ENCODE data around the gene CLDN6. TPM values are rescaled to one million over a fixed set of nuclear protein-coding genes. Genes with fewer than 3 reads are reported as not detected.

CLDN6 gene
- total RNA-seq, 1 experiment from 2014 or later: 0.49 TPM

DNA sequence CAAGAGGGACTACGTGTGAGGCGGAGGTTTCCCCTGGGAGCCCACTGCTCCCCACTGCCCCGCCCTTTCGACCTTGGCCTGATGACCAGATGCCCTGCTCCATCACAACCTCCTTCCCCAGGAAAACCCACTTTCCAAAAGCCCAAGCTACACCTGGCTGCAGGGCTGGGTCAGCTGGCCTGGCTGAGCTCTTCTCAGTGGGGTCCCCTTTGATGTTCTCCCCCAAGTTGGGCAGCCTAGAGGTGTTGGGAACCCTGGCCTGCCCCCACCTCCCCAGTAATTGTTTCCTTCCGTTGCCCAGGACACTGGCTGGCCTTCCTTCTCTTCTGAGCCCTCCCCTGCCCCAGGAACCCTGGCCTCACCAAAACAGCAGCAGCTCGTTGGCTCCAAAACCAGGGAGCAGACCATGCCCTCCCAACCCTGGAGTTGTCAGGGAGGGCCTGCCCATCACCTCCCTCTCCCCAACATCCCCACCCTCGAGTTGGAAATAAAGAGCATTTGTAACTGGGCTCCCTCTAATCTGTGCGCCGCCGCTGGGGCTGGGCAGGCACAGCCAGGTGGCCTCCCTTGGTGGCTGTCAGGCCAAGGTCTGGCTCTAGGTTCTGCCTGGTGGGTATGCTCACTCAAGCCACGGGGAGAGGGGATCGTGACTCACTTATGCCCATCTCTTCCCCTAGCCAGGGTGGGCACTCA lies 3.8 kb downstream of the CLDN6 start:
- no peak overlapping the region for H2AFZ ChIP-seq (ENCODE audit: low read depth, low read length, poor library complexity, severe bottlenecking)
- H3K9ac ChIP-seq (ENCODE audit: low read length): 0 out of 2 replicates have a peak overlapping the region, but pooled peaks have one; percentile 48
- no peaks in the 10 kb centered on the region for H3K27me3 ChIP-seq (ENCODE audit: insufficient read depth, low read length)
- H3K27ac ChIP-seq (ENCODE audit: low read depth, low read length): peak overlapping the region; percentile 37; the same call in 1 of the 2 replicates
- no peak overlapping the region for H3K4me3 ChIP-seq (replicated peaks in 1 of 2; ENCODE audit: low read depth in 1 of 2, low read length in 2 of 2)
- H4K20me1 ChIP-seq (ENCODE audit: insufficient read depth): no peaks in the 10 kb centered on the region
- H3K36me3 ChIP-seq (ENCODE audit: control insufficient read depth in 1 of 2, insufficient read depth in 2 of 2, low read length in 2 of 2): no peaks in the 10 kb centered on the region
- intact Hi-C loops (cut with micrococcal nuclease): no loop called here
- TF ChIP-seq SIN3A (IDR thresholded peaks at IDR 0.05; ENCODE audit: low read depth): no peak
- no peak for TF ChIP-seq TCF7L2 (IDR thresholded peaks at IDR 0.05; ENCODE audit: borderline replicate concordance, extremely low read depth, insufficient read depth, insufficient read length)
- TF ChIP-seq ATF3 (IDR thresholded peaks at IDR 0.05): no peak
- TF ChIP-seq POLR2AphosphoS5 (IDR thresholded peaks at IDR 0.05; ENCODE audit: low read depth, low read length): no peak
- no peak for TF ChIP-seq JUND (IDR thresholded peaks at IDR 0.05)
- TF ChIP-seq, protein P1, sequence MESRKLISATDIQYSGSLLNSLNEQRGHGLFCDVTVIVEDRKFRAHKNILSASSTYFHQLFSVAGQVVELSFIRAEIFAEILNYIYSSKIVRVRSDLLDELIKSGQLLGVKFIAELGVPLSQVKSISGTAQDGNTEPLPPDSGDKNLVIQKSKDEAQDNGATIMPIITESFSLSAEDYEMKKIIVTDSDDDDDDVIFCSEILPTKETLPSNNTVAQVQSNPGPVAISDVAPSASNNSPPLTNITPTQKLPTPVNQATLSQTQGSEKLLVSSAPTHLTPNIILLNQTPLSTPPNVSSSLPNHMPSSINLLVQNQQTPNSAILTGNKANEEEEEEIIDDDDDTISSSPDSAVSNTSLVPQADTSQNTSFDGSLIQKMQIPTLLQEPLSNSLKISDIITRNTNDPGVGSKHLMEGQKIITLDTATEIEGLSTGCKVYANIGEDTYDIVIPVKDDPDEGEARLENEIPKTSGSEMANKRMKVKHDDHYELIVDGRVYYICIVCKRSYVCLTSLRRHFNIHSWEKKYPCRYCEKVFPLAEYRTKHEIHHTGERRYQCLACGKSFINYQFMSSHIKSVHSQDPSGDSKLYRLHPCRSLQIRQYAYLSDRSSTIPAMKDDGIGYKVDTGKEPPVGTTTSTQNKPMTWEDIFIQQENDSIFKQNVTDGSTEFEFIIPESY (IDR thresholded peaks at IDR 0.05; ENCODE audit: extremely low read depth, insufficient replicate concordance, low read length): no peak
- TF ChIP-seq EZH2phosphoT487 (IDR thresholded peaks at IDR 0.05; ENCODE audit: borderline replicate concordance): no peak
- TF ChIP-seq EZH2 (IDR thresholded peaks at IDR 0.05): no peak
- TF ChIP-seq MAX (IDR thresholded peaks at IDR 0.05): no peak
- POLR2A ChIA-PET: interaction anchor here (1.0 kb wide), 1 partner anchor 8 kb away, joined by 5 read pairs; no protein-coding TSS in a partner anchor
- H3K79me2 ChIP-seq (ENCODE audit: insufficient read depth, low read length): no peaks in the 10 kb centered on the region
- peak overlapping the region; percentile 79; the same call in 1 of the 2 replicates for H3K4me2 ChIP-seq (ENCODE audit: low read length)
- DNase-seq (ENCODE audit: low read depth, low spot score) (no peak), ATAC-seq (no peak)
- H3K9me3 ChIP-seq (ENCODE audit: control insufficient read depth in 1 of 2, insufficient read depth in 1 of 2, low read depth in 1 of 2, low read length in 2 of 2): no peaks in the 10 kb centered on the region
- no TSS peak for BruUV-seq (replicated peaks)
- CTCF ChIA-PET: no interaction called here
- H3K9me2 ChIP-seq (ENCODE audit: insufficient read depth): no peaks in the 10 kb centered on the region
- H3K4me1 ChIP-seq (ENCODE audit: control insufficient read depth in 1 of 2, insufficient read depth in 2 of 2, low read length in 2 of 2): peaks cover 48 to 83% of the 10 kb centered on the region in 2 experiments
- RAD21 ChIA-PET (ENCODE audit: low non-redundant PET in 1 of 2, low total read pairs in 2 of 2, uncharacterized antibody in 2 of 2, unreplicated experiment in 2 of 2): no interaction called here

Measured in HCT116 (cell line).